A549 treated with GW870086 at 1 μM for 4 hours (cell line): Measurements from ENCODE around the gene ROPN1B. TPM values are rescaled to one million over a fixed set of nuclear protein-coding genes. Genes with fewer than 3 reads are reported as not detected.

Source experiments
- total RNA-seq: library from RNA; stranded (reverse); fragments of 200-300 nt; extraction: Qiagen RNA extraction; gene quantifications from 5 replicates; pipeline ENCODE4 v1.2.3, GENCODE V29; 2022; ENCODE audit warnings: low read depth

The ROPN1B gene
- total RNA-seq, result not detected in 5 replicates

GRCh38 chr3:125968701-125969592 lies at the start of gene ROPN1B:
Gene ROPN1B (plus strand): TSS chr3:125969178. CDS start chr3:125972055, 2,877 bp downstream.

Other genes starting within 250 kb of the ROPN1B start
- gene SLC41A3, start 114.9 kb downstream of the ROPN1B start, total RNA-seq, result 21.2 to 26.3 TPM (median 25.0 TPM) in 5 replicates
- 0.08 to 0.24 TPM (median 0.15 TPM) in 5 replicates for gene ALDH1L1, start 211.4 kb downstream of the ROPN1B start, total RNA-seq